Panc1 (cell line): ENCODE measurements around the gene NAGPA.

Experiments
- POLR2AphosphoS5 ChIP-seq: IDR thresholded peaks from 2 replicates; pipeline ENCODE4 v1.6.1; 2012; ENCODE audit warnings: mild to moderate bottlenecking, low read depth, low read length, moderate library complexity
- SIN3A ChIP-seq: IDR thresholded peaks from 2 replicates; pipeline ENCODE4 v1.6.1; 2012; ENCODE audit warnings: low read depth, mild to moderate bottlenecking, low read length, moderate library complexity, borderline replicate concordance; ENCODE audit not compliant: insufficient read depth
- TCF7L2 ChIP-seq: IDR thresholded peaks from 2 replicates; pipeline ENCODE4 v1.6.1; 2011; ENCODE audit warnings: mild to moderate bottlenecking, low read depth, low read length, inconsistent platforms
- TF ChIP-seq, protein P1 (sequence below): fragments of 450-650 bp; IDR thresholded peaks from 2 replicates; pipeline ENCODE4 v1.5.1; 2017; ENCODE audit warnings: mild to moderate bottlenecking
- TF ChIP-seq, protein P2 (sequence below), 2 experiments: IDR thresholded peaks; 2 replicates each; pipeline ENCODE4 v1.6.1; 2011 to 2012; ENCODE audit warnings: low read depth in 2 of 2, control low read depth in 1 of 2, low read length in 1 of 2, mild to moderate bottlenecking in 1 of 2, moderate library complexity in 1 of 2; ENCODE audit not compliant: insufficient read depth in 1 of 2

DNA sequence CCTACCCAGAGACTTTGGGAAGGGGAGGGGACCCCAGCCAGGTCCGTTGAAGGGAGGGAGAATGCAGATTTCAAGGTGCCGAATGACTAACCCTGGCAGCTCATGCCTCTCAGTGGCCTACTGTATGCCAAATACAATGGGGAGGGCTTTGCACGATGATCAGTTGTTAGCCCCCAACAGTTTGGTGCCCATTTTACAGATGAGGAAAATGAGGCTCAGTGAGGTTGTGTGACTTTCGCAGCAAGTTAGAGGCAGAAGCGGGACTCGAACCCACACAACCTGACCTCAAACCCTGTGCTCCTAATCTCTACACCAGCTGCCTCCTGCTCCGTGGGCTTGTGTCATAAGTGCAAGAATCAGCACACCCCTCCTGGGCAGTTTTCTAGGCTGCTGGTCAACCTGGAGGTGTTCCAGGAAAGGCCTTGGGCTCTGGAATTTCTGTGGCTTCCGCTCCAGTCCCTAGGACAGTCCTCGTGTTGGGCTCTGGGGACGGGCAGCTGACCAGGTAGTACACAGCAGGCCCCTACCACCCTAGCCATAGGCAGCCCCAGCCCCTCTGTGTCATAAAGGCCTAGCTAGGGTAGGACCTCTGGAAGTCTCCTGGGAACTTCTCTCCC is 11.9 kb upstream of the NAGPA start:
- no peak for TF ChIP-seq POLR2AphosphoS5
- TF ChIP-seq, protein P1, sequence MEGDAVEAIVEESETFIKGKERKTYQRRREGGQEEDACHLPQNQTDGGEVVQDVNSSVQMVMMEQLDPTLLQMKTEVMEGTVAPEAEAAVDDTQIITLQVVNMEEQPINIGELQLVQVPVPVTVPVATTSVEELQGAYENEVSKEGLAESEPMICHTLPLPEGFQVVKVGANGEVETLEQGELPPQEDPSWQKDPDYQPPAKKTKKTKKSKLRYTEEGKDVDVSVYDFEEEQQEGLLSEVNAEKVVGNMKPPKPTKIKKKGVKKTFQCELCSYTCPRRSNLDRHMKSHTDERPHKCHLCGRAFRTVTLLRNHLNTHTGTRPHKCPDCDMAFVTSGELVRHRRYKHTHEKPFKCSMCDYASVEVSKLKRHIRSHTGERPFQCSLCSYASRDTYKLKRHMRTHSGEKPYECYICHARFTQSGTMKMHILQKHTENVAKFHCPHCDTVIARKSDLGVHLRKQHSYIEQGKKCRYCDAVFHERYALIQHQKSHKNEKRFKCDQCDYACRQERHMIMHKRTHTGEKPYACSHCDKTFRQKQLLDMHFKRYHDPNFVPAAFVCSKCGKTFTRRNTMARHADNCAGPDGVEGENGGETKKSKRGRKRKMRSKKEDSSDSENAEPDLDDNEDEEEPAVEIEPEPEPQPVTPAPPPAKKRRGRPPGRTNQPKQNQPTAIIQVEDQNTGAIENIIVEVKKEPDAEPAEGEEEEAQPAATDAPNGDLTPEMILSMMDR = no peak
- TF ChIP-seq TCF7L2 = no peak
- no peak for TF ChIP-seq SIN3A
- TF ChIP-seq, protein P2, sequence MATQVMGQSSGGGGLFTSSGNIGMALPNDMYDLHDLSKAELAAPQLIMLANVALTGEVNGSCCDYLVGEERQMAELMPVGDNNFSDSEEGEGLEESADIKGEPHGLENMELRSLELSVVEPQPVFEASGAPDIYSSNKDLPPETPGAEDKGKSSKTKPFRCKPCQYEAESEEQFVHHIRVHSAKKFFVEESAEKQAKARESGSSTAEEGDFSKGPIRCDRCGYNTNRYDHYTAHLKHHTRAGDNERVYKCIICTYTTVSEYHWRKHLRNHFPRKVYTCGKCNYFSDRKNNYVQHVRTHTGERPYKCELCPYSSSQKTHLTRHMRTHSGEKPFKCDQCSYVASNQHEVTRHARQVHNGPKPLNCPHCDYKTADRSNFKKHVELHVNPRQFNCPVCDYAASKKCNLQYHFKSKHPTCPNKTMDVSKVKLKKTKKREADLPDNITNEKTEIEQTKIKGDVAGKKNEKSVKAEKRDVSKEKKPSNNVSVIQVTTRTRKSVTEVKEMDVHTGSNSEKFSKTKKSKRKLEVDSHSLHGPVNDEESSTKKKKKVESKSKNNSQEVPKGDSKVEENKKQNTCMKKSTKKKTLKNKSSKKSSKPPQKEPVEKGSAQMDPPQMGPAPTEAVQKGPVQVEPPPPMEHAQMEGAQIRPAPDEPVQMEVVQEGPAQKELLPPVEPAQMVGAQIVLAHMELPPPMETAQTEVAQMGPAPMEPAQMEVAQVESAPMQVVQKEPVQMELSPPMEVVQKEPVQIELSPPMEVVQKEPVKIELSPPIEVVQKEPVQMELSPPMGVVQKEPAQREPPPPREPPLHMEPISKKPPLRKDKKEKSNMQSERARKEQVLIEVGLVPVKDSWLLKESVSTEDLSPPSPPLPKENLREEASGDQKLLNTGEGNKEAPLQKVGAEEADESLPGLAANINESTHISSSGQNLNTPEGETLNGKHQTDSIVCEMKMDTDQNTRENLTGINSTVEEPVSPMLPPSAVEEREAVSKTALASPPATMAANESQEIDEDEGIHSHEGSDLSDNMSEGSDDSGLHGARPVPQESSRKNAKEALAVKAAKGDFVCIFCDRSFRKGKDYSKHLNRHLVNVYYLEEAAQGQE (IDR thresholded peaks at IDR 0.05; ENCODE audit: insufficient read depth in 1 of 2, low read depth in 2 of 2, low read length in 1 of 2) = no peak
